Heart right ventricle (tissue), 16 donors: ENCODE results near the gene CFAP157. TPM values are rescaled to one million over a fixed set of nuclear protein-coding genes. Genes with fewer than 3 reads are reported as not detected.

Experiments used
- ATAC-seq, 8 donors: fragments of 200-7000 bp; cut with Tn5 transposase; one replicate each; pipeline ENCODE4 v1.9.1; 2020; ENCODE audit warnings: mild to moderate bottlenecking in 8 of 8, moderate library complexity in 8 of 8, moderate number of reproducible peaks in 1 of 8
- DNase-seq, 2 donors: peaks; one replicate each; pipeline ENCODE4 v3.0.0-alpha.2; 2020
- H3K27ac ChIP-seq, 10 donors: fragments of 200-600 bp; sonication (generic) in 2 of 10; one replicate each; pipeline versions ENCODE4 v1.5.0 to v1.8.0; 2020 to 2022; ENCODE audit warnings: mild to moderate bottlenecking in 3 of 10
- H3K27me3 ChIP-seq, 7 donors: fragments of 200-600 bp; one replicate each; pipeline ENCODE4 v1.8.0; 2021 to 2022; ENCODE audit warnings: mild to moderate bottlenecking in 2 of 7
- H3K36me3 ChIP-seq, 9 donors: fragments of 200-600 bp; sonication (generic) in 1 of 9; one replicate each; pipeline versions ENCODE4 v1.5.0 to v1.8.0; 2020 to 2022; ENCODE audit warnings: mild to moderate bottlenecking in 2 of 9
- H3K4me1 ChIP-seq, 9 donors: fragments of 200-600 bp; sonication (generic) in 1 of 9; one replicate each; pipeline versions ENCODE4 v1.5.0 to v1.8.0; 2020 to 2022; ENCODE audit warnings: mild to moderate bottlenecking in 4 of 9
- H3K4me3 ChIP-seq, 10 donors: fragments of 200-600 bp; sonication (generic) in 2 of 10; one replicate each; pipeline versions ENCODE4 v1.5.0 to v1.8.0; 2020 to 2022; ENCODE audit warnings: mild to moderate bottlenecking in 7 of 10, moderate library complexity in 2 of 10
- H3K9me3 ChIP-seq, 11 donors: fragments of 200-600 bp in 10 of 11; sonication (generic) in 2 of 11; one replicate each; pipeline versions ENCODE4 v1.5.0 to v1.8.0; 2013 to 2022; ENCODE audit warnings: mild to moderate bottlenecking in 2 of 11, control low read depth in 1 of 11, moderate library complexity in 1 of 11
- WGBS, 2 donors: extraction: QIAGEN DNeasy Blood & Tissue Kit; methylation state at CpG; one replicate each; pipeline ENCODE4 v1.1.7; 2013; ENCODE audit warnings: inconsistent platforms in 1 of 2; 5-methylcytosine and 5-hydroxymethylcytosine counted together
- intact Hi-C, 10 donors: fragments of 100-400 bp; cut with DNase I; formaldehyde crosslinking; loops; one replicate each; pipeline versions ENCODE4 v1.11.1 to v1.14.2; 2022
- polyA plus RNA-seq, 2 donors: library from polyadenylated mRNA; stranded (reverse); fragments of 200-250 nt; gene quantifications; one replicate each; pipeline ENCODE4 v1.2.3, GENCODE V29; 2013
- total RNA-seq, 10 donors: library from RNA; stranded (reverse); fragmentation: NEBNext Ultra II Directional in 3 of 10; extraction: Animal tissue kit (Norgen Biotek cat#: 25700) in 3 of 10; gene quantifications; one replicate each; pipeline versions ENCODE4 v1.2.1 to v1.2.4, GENCODE V29; 2021 to 2023
- TF ChIP-seq, protein P1 (sequence below), 9 donors: fragments of 200-600 bp; sonication (generic) in 2 of 9; IDR thresholded peaks; one replicate each; pipeline versions ENCODE4 v1.5.0 to v1.8.0; 2021 to 2022; ENCODE audit warnings: antibody characterized with exemption in 9 of 9, mild to moderate bottlenecking in 5 of 9, moderate library complexity in 1 of 9
- donor health status: Arrhythmogenic right ventricular cardiomyopathy.
- donor health status: ischemic (EF 13 %, LVEDD 7.1; RV severe dilation, severe dysfunction).
- donor health status: healthy with polysubstance abuse.
- donor health status: DM: no; HTN: yes; CAD: no.
- donor health status: DM: no; HTN: no; CAD: no.
- donor health status: ischemic (EF 25% LVEDD 6.9; RV normal size, moderate dysfunction).
- donor health status: ischemic (EF 25% LVEDD 5.7; RV mildly dilated, moderate dysfunction).
- donor health status: healthy.
- donor health status: DM: yes; HTN: yes; CAD: no.
- donor health status: Ischemic cardiomyopathy.
- donor health status: ischemic (EF 35%, LVEDD 5.7; RV mildly dilated, moderate dysfunction).
- donor health status: nonischemic (EF 11% LVEDD 7.7; RV severe dilation, severe dysfunction).
- donor health status: DM: yes; HTN: yes; CAD: no.
- donor health status: PGD.
- donor health status: ischemic (EF 29% LVEDD 5.4; RV normal size, mild dysfunction).
- donor health status: nonischemic (EF 23%, LVEDD 6.1; RV moderate dilation, normal function).

The CFAP157 gene
- total and polyA plus RNA-seq, 12 donors: 0.10 to 0.19 (median 0.14) TPM; not detected in 8

DNA sequence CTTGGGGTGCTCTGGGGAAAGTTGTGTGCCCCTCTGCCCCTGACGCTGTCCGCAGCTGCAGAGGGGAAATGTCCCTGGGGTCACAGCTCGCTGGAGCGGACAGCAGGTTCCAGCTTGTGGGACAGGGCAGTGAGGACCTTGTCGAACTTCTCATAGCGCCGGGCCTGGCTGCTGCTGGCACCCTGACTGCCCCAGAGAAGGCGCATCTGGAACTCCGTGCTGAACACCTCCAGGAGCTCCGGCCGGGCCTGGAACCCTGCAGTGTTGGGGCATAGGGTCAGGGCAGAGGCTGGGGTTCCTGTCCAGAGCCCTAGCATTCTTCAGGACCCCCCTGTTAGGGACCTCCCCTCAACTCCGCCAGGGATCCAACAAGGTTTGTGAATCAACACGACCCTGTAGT, 31.9 kb downstream of the CFAP157 start:
- peaks cover 0 to 61% (median 0%) of the 10 kb centered on the region in 9 donors for H3K36me3 ChIP-seq
- intact Hi-C loops: loop anchor here in 8 of 10 donors (5.0 to 10.0 kb wide), 6 partner anchors 44 to 234 kb away; partner anchors contain the start of genes AK1 (in 1 of the 8) and ST6GALNAC4 (in 1 of the 8)
- no peak for DNase-seq

DNA sequence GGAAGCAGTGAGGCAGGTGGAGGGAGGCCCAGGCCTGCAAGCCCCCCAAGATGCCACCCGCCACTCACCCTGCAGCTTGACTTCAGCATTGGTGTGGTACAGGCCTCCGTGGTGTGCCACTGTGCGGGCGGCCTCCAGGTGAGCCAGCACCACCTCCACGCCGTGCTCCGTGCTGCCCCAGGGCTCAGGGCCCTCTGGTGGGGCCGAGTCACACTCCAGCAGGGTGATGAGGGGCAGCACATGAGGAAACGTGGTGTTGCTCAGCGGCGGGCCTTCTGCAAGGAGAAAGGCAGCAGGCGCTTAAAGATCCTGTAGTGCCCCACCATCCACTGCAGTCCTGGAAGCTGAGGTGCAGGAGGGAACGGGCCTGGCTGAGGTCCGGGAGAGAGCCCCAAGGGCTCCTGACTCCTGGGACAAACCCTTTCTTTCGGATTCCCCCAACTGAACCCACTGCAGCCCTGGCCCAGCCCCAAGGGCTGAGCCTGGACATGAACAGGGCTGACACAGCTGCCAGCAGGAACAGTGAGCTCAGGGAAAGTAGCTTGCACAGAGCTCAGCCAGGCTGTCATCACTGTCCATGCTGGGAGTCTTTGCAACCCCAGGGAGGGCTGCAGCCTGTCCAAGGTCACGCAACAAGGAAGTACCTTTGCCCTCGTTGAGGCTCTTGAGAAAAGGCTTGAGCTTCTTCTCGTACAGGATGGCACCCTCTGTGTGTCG, 33.0 kb downstream of the CFAP157 start:
- Histone ChIP-seq H3K9me3 (no peaks in the 10 kb centered on the region), H3K27me3 (no peaks in the 10 kb centered on the region), H3K4me3 (no peak overlapping the region), H3K36me3 (peaks cover 0 to 72% (median 0%) of the 10 kb centered on the region in 9 donors), H3K27ac (peak overlapping the region in 9 of 10 donors; percentile 7 to 66 (median 44)), H3K4me1 (peaks cover 5 to 57% (median 25%) of the 10 kb centered on the region in 9 donors)
- TF ChIP-seq, protein P1, sequence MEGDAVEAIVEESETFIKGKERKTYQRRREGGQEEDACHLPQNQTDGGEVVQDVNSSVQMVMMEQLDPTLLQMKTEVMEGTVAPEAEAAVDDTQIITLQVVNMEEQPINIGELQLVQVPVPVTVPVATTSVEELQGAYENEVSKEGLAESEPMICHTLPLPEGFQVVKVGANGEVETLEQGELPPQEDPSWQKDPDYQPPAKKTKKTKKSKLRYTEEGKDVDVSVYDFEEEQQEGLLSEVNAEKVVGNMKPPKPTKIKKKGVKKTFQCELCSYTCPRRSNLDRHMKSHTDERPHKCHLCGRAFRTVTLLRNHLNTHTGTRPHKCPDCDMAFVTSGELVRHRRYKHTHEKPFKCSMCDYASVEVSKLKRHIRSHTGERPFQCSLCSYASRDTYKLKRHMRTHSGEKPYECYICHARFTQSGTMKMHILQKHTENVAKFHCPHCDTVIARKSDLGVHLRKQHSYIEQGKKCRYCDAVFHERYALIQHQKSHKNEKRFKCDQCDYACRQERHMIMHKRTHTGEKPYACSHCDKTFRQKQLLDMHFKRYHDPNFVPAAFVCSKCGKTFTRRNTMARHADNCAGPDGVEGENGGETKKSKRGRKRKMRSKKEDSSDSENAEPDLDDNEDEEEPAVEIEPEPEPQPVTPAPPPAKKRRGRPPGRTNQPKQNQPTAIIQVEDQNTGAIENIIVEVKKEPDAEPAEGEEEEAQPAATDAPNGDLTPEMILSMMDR (IDR thresholded peaks at IDR 0.05): no peak
- WGBS, 2 donors: 78 to 80% methylated on average over 19 of the region's 19 CpGs
- peak in 1 of 2 donors; percentile 49 for DNase-seq
- intact Hi-C loops: loop anchor here in 9 of 10 donors (5.0 to 10.0 kb wide), 6 partner anchors 43 to 235 kb away; partner anchors contain the start of genes AK1 (in 1 of the 9) and ST6GALNAC4 (in 1 of the 9)
- ATAC-seq: peak in 1 of 8 donors; percentile 5

More for the DNA sequence above, 31.9 kb downstream of the CFAP157 start:
- Histone ChIP-seq H3K4me1 (peaks cover 12 to 67% (median 32%) of the 10 kb centered on the region in 9 donors), H3K9me3 (no peaks in the 10 kb centered on the region), H3K27me3 (no peaks in the 10 kb centered on the region), H3K4me3 (no peak overlapping the region), H3K27ac (no peak overlapping the region)
- TF ChIP-seq, protein P1 (IDR thresholded peaks at IDR 0.05): no peak
- 88 to 89% methylated on average over 13 of the region's 13 CpGs for WGBS, 2 donors
- ATAC-seq: no peak

DNA sequence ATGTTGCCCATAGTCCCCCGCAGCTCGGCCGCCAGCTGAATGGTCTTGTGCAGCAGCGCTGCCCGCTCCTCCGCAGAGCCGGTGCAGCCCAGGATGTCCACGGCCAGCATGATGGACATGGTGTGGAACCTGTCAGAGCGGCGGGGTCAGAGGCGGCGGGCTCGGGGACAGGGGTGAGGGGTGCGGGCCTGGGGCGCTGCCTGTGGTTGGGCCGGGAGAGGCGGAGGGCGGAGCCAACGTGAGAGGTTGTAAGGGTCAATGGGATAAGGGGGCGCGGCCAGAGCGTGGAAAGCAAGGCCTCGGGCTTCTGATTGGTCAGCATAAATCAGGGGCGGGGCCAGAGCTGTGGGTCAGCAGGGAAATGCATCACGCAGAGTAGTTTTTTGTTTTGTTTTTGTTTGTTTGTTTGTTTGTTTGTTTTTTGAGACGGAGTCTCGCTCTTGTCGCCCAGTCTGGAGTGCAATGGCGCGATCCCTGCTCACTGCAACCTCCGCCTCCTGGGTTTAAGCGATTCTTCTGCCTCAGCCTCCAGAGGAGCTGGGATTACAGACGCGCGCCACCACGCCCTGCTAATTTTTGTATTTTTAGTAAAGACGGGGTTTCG, 35.1 kb downstream of the CFAP157 start:
- peaks cover 0 to 93% (median 4%) of the 10 kb centered on the region in 9 donors for H3K36me3 ChIP-seq
- WGBS, 2 donors: 41 to 64% methylated on average over 38 of the region's 38 CpGs

More for the DNA sequence above, 35.1 kb downstream of the CFAP157 start:
- peak overlapping the region in 7 of 10 donors; percentile 4 to 65 (median 30) for H3K27ac ChIP-seq
- intact Hi-C loops: loop anchor here in 2 of 10 donors (5.0 kb wide), 2 partner anchors 40 to 130 kb away; no protein-coding TSS in a partner anchor
- DNase-seq: peak; percentile 76 to 80
- TF ChIP-seq, protein P1 (IDR thresholded peaks at IDR 0.05): no peak
- ATAC-seq: peak; percentile 16 to 92 (median 74)
- H3K4me3 ChIP-seq: peak overlapping the region in 9 of 10 donors; percentile 18 to 51 (median 41)
- peaks cover 2 to 45% (median 21%) of the 10 kb centered on the region in 9 donors for H3K4me1 ChIP-seq
- H3K9me3 ChIP-seq: no peaks in the 10 kb centered on the region
- no peaks in the 10 kb centered on the region for H3K27me3 ChIP-seq
